Activated CD8-positive, alpha-beta memory T cell treated with anti-CD3 and anti-CD28 coated beads for 48 hours (primary cell): ENCODE data around the gene ARHGAP23.

Experiments used
- DNase-seq, 3 experiments: peaks; one replicate each; pipeline ENCODE4 v3.0.0-alpha.2; 2020; ENCODE audit warnings: low read depth in 2 of 3, low spot score in 2 of 3

The ARHGAP23 gene

DNA sequence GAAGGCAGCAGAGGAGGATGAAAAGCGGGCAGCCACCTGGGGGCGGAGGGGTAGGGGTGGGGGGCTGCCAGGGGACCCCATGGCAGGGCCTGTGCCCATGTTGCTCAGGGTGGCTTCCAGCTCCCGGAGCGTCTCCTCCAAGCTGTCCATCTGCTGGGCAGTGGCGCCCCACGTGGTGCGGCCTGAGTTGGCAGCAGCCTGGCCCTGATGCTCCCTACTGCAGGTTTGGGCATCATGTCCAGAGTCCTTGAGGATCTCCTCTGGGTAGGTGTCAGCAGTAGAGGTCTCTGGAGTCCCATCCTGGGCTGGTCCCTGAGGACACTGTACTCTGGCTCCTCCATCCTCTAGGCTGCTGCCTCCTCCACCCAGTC, 116.6 kb downstream of the ARHGAP23 start:
- DNase-seq = no peak

DNA sequence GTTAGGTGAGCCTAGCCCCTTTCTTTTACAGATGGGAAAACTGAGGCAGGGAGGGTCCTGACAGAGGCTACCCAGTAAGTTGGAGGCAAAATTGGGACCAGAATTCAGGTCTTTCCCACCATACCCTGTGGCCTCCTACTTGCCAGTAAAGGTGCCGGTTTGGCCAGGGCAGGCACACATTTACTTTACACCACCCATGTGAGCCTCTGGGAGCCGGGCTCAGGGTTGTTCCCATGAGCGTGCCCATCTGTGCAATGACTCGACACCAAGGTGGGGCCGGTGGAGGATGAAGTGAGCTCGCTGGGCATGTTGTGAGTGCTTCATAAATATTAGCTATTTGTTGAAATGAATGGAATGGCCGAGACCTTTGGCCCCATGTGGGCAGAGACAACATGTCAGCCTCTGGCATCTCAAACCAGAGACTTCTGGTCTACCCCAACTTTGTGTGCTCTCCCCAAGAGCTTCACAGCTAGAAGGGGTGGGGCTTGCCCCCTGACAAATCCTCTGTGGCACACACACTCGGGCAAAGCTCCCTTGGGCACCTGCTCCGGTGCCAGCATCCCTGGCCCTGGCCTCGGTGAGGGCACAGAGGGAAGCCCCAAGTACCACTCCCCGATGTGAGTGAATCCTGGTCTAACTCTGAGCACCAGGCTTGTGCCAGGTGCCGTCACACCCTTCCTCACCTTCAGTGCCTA, 117.4 kb downstream of the ARHGAP23 start:
- no peak for DNase-seq

DNA sequence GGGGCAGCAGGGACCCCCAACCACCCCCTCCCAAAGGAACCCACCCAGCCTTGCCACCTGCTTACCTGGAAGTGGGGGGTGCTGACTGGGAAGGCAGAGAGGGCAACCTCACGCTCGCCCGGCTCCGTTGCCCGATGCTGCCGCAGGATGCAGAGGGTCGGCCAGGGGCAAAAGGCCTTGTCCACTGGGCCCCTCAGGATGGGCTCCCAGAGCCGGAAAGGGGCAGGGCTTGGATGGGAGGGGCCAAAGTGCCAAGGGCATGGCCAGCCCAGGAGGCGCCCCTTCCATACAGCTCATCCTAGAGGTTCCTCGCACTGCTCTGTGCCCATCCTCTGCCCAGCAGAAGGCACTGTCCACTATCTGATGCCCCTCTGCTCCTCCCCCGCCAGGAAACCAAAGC, 118.1 kb downstream of the ARHGAP23 start:
- no peak for DNase-seq

DNA sequence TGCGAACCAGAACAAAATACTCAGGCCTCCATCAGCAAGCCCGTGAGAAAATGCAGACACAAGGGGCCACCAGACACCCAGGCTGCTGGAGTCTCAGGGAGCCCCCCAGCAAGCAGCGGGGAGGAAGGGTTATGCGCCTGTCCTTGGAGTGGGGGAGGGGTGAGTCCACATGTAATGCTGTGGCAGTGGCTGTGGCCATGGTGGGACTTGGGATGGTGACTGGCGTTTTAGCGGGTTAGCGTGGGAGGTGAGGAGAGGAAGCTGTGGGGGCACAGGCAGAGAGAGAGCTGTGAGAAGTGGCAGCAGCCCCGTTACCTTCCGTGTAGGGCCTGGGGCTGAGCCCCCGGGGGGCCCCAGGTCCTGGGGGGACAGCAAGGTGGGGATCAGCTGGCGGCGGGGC, 119.2 kb downstream of the ARHGAP23 start:
- no peak for DNase-seq

DNA sequence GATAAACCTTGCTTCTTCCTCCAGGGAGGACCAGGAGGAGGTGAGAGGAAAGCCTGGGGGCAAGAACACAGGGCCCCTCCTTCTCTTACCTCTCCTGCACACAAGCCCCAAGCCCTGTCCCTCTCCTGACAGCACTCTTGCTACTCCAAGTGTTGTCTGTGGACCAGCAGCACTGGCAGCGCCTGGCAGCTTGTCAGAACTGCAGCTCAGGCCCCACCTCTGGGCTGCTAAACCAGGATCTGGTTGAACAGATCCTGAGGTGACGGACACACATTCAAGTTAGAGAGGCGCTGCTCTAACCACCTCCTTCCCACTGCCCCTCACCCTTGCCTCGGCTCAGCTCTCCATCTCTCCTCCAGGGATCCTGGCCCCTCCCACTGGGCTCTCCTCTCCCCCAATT, 121.0 kb downstream of the ARHGAP23 start:
- no peak for DNase-seq

DNA sequence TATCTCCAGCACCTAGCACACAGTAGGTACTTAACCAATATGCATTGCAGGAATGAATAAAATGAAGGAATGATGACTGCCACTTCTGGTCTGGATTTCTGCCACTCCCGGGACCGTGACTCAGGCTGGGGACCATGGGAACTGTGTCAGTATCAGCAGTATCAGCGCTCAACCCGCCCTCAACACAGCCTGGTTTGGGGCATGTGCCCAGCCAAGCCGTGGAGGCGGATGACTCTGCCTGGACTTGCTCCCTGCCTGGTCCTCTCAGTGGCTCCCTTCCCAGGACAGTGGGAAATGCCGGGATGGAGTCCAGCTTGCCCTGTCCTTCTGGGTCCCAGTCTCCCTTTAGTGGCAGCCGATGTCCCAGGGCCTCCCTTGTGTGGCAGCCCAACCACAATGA, 122.4 kb downstream of the ARHGAP23 start:
- DNase-seq = no peak

DNA sequence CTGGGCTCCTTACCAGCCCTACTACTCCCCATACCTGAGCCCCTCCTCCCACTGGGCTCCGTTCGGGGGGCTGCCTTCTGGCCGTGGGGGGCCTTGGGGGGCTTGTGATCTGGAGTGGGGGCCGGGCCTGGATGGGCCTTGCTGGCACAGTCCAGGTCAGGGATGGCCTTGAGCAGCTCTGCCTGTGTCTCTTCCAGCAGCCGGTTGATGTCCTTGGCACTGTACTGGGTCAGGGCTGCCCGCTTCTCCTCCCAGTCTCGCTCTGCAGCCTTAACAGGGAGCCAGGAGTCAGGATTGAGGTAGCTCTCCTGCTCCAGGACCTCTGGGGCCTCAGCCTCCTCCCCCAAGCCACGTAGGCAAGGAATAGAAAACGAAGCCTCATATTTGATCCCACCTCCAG, 122.9 kb downstream of the ARHGAP23 start:
- no peak for DNase-seq

DNA sequence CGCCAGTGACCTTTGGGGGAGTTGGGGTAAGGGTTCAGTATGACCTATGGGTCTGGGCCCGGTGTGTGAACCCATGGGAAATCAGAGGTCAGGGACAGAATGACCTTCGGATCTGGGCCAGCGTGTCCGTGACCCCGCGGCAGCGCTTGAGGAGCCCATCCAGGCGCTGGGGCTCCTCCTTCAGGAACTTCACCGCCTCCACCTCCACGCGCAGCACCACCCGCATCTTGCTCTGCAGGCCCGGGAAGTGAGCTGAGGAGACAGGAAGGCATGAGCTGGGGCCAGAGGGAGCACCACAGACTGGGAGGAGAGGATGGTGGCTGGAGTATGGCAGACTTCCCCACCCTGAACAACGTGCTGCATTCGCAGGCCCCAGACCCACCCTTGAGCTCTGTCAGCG, 124.1 kb downstream of the ARHGAP23 start:
- no peak for DNase-seq

DNA sequence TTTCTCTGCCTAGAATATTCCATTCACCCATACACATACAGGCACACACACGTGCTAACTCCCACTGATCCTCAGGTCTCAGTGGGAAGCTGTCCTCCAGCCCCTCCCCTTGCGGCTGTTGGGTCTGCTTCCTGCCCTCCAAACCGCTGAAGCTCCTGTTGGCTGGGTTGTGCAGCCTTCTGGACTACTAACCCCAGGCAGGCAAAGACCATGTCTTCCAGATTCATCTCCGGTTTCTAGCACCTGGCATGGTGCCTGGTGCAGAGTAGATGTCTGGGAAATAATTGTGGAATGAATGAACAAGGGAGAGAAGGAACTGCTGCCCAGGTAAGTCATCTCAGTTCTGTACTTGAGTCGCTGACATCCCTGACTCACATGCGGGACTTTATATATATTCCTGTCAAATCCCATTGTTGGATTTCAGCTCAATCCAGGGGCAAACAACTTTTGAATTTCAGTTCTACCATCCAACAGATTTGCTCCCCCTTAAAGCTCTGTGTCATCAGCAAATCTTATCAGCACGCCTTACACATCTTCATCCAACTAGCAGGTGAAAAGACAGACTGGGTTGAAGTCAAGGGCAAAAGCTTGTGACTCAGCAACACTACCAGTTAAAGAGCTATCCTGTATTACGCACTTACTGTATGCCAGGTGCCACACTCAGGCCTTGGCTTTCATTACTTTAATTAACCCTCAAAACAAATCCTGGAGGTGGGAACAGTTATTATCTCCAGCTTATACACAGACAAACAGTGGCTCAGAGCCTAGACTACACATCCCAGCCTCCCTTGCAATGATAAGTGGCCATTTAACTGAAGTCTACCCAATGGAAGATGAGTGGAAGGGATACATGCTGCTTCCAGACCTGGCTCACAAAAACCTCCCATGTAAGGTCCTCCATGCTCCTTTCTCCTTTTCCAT, 126.4 kb downstream of the ARHGAP23 start:
- no peak for DNase-seq

DNA sequence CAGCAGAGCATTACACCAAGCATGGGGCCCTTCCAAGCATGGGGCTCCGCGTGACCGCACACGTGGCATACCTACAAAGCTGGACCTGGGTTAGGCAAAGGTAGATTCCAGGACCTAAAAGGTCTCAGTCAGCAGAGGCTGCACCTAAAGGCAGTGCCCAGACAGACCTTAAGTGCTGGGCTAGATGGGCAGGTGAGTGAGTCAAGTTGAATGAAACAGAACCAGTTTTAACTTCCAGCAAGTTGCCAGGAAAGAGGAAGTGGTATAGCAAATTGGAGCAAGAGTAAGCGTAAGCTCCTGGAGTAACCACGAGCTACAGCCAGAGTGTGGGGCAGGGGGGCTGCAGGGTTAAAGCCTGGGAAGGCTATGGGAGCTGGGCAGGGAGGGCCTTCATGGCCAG, 128.0 kb downstream of the ARHGAP23 start:
- no peak for DNase-seq

DNA sequence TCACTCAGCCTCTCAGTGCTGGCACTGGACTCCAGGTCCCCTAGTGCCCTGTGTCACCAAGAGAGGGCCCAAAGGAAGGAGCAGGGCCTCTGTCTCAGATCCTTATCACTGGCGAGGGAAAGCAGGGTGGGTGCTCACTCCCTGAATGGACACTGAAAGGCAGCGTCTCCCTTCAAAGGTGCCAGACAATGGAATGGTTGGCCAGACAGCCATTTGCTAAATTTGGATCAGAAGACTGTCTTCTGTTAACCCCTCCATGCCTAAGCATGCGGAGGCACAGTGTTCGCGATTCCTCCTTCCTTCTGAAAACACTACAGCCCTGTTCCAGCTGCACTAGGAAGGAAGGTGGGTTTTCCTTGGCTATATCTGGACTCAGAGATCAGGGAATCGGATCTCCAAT, 129.1 kb downstream of the ARHGAP23 start:
- no peak for DNase-seq

DNA sequence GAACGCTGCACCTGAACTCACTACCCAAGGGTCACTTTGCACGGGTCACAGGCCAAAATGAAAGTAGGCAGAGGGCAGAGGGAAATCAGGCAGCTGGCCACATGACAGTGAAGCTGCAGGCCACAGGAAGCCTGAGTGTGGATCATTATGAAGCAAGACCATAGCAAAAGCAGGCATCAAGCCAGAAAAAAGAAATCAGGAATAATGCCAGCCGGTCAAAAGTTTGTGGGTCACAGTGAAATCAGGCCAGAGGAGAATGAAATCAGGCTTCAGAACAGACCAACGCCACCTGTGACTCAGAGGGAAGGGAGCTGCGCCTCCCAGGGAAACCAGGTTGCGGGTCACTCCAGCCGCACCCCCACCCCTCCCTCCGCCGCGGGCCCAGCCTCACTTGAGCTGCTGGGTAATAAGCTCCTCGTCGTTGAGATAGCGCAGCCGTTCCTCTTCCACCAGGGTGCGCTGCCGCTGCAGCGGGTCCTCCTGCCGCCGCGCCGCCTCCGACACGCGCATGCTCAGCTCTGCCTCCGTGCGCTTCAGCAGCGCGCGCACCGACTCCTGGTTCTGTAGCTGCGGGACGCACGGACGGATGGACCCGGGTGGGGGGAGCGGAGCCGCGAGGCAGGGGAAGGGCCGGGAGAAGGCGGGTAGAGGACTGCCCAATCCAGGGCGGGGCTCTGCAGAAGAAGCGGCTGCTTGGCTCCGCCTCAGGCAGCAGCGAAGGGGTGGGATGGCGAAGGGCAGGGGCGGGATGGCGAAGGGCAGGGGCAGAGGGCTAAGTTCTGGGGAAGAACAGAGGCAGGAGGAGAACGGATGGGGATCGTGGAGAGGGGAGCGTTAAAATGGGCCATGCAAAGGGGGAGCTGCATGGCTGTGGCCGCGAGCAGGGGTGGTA, 129.8 kb downstream of the ARHGAP23 start:
- DNase-seq = peak; percentile 75 to 76 (median 75)

DNA sequence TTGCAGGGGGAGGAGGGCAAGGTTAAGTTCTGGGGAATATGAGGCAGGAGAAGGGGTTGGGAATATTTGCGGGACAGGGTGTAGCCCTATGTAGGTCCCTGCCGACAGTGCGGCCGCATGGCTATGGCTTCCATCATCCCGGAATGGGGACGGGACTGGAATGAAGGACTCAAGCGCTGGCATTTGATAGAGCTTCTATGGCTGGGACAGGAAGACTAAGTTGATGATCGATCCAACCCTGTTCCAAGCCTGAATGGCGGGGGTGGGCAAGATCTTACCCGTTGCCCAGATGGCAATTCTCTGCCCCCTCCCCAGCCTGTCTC, 130.4 kb downstream of the ARHGAP23 start:
- DNase-seq = no peak

DNA sequence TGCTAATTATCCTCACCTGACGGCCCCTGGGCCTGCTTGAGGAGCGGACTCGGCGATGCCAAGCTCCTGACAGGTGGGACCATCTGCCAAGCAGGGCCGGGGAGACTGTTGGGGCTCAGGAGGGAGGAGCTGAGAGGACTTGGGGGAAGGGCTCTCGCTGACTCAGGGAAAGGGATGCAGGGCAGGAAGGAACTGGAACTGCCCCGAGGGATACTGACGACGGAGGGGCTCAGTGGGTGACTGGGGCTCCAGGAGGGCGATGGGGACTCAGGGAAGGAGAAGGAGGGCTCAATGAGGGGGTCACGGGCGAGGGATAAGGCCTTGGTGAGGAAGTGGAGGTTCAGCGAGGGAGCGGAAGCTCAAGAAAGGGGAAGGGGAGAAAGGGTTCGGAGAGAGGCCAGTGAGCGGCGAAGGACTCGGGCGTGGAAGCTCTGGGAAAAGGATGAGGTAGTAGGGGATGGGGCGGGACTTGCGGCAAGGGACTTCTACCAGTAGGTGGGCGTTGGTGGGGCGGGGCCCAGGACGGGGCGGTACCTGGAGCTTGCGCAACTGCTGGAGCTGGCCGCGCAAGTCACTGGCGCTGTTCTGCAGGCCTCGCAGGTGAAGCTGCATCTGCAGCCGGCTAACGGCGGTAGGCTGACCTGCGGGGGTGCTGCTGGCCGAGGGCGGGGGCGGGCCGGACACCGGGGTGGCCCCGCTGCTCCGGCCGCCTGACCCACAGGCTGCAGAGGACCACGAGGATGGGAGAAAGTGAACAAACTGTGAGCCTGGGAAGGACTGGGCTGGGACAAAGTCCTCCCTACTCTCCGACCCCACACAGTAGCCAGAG, 131.0 kb downstream of the ARHGAP23 start:
- DNase-seq = peak; percentile 48 to 69 (median 65)

DNA sequence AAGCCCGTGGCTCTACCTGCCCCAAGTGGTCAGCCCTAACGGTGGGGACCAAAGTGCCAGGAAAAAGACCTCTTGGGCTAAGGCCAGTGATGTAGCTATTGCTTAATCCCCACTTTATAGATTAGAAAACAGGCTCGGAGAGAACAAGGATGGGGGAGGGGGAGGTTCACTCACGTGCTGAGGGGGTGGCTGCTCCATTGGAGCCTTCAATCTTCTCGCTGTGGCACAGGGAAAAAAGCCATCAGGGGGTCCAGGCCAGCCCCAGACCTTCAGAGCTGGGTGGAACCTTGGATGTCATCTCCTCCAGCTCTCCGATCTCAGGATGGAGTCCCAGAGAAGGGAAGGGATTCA, 131.6 kb downstream of the ARHGAP23 start:
- no peak for DNase-seq

DNA sequence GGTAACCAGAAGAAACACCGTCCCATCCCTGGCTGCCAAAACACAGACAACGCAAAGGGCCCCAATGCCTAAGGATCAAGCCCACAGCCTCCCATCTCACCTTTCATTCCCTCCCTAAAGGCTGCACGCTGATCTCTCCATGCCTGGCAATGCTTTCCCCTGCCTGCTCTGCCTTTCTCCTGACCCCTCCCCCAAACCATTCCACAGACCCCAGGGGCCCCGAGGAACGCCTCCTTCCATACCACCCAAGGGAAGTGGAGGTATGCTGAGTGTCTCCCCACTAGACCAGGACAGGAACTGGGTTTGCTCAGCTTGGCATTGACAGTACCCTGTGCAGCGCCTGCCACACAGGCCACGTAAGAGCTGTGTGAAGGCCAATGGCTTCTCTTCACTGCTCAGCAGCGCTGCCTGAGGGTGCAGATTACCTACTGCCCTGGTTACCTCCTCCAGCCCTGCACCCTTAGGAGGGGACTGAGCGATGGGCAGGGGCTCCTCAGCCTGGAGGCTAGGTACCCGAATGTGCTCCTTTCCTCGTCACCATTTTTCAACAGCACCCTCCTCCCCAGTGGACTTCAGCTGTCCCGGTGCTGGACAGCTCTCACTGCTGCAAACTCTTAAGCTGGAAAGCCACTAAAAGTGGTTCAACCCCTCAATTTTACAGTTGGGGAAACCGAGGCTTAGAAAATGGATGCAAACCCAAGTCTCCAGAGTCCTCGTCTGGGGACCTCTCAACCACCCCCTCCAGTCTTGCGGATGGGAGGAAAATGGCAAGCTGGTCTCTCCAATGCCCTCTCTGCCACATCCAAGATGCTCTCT, 132.4 kb downstream of the ARHGAP23 start:
- DNase-seq = no peak

DNA sequence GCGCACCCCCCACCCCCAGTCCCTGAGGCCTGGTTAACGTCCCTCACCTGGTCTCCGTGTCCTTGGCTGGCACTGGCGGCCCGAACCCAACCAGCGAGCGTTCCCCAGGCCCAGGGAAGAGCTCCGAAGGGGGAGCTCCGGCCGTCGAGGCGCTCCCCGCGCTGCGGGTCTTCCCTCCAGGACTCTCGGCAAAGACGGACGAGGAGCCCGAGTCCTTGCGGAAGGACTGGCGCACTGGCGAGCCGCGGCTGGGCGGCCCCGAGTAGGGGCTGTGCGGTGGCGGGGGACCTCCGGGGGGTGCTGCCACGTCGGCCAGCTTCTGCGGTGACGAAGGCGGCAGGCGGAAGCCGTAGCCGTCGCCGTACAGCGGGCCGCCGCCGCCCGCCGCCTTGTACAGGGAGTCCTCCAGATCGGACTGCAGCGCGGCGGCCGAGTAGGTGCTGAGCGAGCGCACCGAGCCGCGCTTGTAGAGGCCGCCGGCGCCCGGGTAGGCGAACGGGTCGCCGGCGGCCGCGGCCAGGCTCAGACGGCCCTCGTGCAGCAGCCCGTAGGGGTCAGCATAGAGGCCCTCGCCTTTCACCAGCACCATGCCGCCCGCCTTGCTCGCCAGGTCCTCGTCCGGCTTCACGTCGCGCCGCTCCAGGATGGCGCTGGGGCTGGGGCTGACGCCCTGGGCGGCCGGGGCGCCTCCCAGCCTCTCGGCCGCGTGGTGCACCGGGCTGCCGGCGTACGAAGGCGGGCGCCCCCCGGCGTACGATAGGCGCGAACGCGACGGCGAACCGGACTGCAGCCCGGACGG, 133.4 kb downstream of the ARHGAP23 start:
- DNase-seq = no peak
